HuH-7.5 (cell line): ENCODE measurements around the gene SLC38A2.
A peak's percentile ranks its signal among the peaks of the same experiment; 100 is the strongest.
"Not testable (repeated sequence)": the region's sequence is repeated elsewhere in the genome, so short reads cannot be mapped to it uniquely, and the experiment has no call there.

Source experiments
- DNase-seq: peaks from one replicate; pipeline ENCODE4 v3.0.0; 2011; ENCODE audit warnings: low spot score

The SLC38A2 gene

GRCh38 chr12:46372544-46373300 lies at the start of gene SLC38A2:
TSS of gene SLC38A2 (minus strand) at chr12:46372773. CDS start at chr12:46371293, 1,480 bp downstream.
- peak; percentile 94 for DNase-seq

- no peak for DNase-seq
Measured at GRCh38 chr12:46419675-46420074, 47.1 kb upstream of the SLC38A2 start.

- no peak for DNase-seq
Measured at GRCh38 chr12:46415552-46415951, 43.0 kb upstream of the SLC38A2 start.

GRCh38 chr12:46414591-46415268 lies 42.2 kb upstream of the SLC38A2 start:
- no peak for DNase-seq

GRCh38 chr12:46413368-46413767 lies 40.8 kb upstream of the SLC38A2 start:
- DNase-seq = no peak

- DNase-seq = no peak
Measured at GRCh38 chr12:46412857-46413256, 40.3 kb upstream of the SLC38A2 start.

- no peak for DNase-seq
Measured at GRCh38 chr12:46410495-46410894, 37.9 kb upstream of the SLC38A2 start.

- no peak for DNase-seq
Measured at GRCh38 chr12:46409974-46410373, 37.4 kb upstream of the SLC38A2 start.

GRCh38 chr12:46409342-46409741 lies 36.8 kb upstream of the SLC38A2 start:
- no peak for DNase-seq

GRCh38 chr12:46408441-46408840 lies 35.9 kb upstream of the SLC38A2 start:
- no peak for DNase-seq

- no peak for DNase-seq
Measured at GRCh38 chr12:46407361-46407760, 34.8 kb upstream of the SLC38A2 start.

GRCh38 chr12:46406352-46407027 lies 33.9 kb upstream of the SLC38A2 start:
- DNase-seq = no peak

GRCh38 chr12:46404733-46405132 lies 32.2 kb upstream of the SLC38A2 start:
- no peak for DNase-seq

- no peak for DNase-seq
Measured at GRCh38 chr12:46404225-46404631, 31.7 kb upstream of the SLC38A2 start.

GRCh38 chr12:46403719-46404070 lies 31.1 kb upstream of the SLC38A2 start:
- DNase-seq = no peak

GRCh38 chr12:46402941-46403718 lies 30.6 kb upstream of the SLC38A2 start:
- DNase-seq = no peak

- no peak for DNase-seq
Measured at GRCh38 chr12:46402451-46402850, 29.9 kb upstream of the SLC38A2 start.

- DNase-seq = no peak
Measured at GRCh38 chr12:46401662-46402061, 29.1 kb upstream of the SLC38A2 start.

- no peak for DNase-seq
Measured at GRCh38 chr12:46400406-46400805, 27.8 kb upstream of the SLC38A2 start.

- not testable (repeated sequence) for DNase-seq
Measured at GRCh38 chr12:46399461-46400248, 27.1 kb upstream of the SLC38A2 start.

GRCh38 chr12:46396826-46397225 lies 24.3 kb upstream of the SLC38A2 start:
- no peak for DNase-seq
